Measurements from ENCODE around the gene C19orf73. TPM values are rescaled to one million over a fixed set of nuclear protein-coding genes. Genes with fewer than 3 reads are reported as not detected.
"Not testable (repeated sequence)": the region's sequence is repeated elsewhere in the genome, so short reads cannot be mapped to it uniquely, and the experiment has no call there.

The C19orf73 gene
- total RNA-seq, 1 donor: 0.54 TPM

- TF ChIP-seq CTCF (IDR thresholded peaks at IDR 0.05; ENCODE audit: insufficient read depth, low read length): no peak
- no peak for DNase-seq (ENCODE audit: low read depth)
- H3K4me3 ChIP-seq (ENCODE audit: low read depth, low read length): peak overlapping the region; percentile 65
Observed at GRCh38 chr19:49084206-49085019, 34.5 kb downstream of the C19orf73 start.

GRCh38 chr19:49081273-49081672, 37.7 kb downstream of the C19orf73 start:
- no peak overlapping the region for H3K4me3 ChIP-seq (ENCODE audit: low read depth, low read length)
- DNase-seq (ENCODE audit: low read depth): no peak
- no peak for TF ChIP-seq CTCF (IDR thresholded peaks at IDR 0.05; ENCODE audit: insufficient read depth, low read length)

- no peak for DNase-seq (ENCODE audit: low read depth)
- TF ChIP-seq CTCF (IDR thresholded peaks at IDR 0.05; ENCODE audit: insufficient read depth, low read length): no peak
- H3K4me3 ChIP-seq (ENCODE audit: low read depth, low read length): no peak overlapping the region
Observed at GRCh38 chr19:49080392-49080791, 38.6 kb downstream of the C19orf73 start.

- not testable (repeated sequence) for H3K4me3 ChIP-seq (ENCODE audit: low read depth, low read length)
- TF ChIP-seq CTCF (IDR thresholded peaks at IDR 0.05; ENCODE audit: insufficient read depth, low read length): peak; percentile 68
- peak; percentile 74 for DNase-seq (ENCODE audit: low read depth)
Observed at GRCh38 chr19:49074869-49075268, 44.1 kb downstream of the C19orf73 start.

- TF ChIP-seq CTCF (IDR thresholded peaks at IDR 0.05; ENCODE audit: insufficient read depth, low read length): peak; percentile 26
- H3K4me3 ChIP-seq (ENCODE audit: low read depth, low read length): no peak overlapping the region
- no peak for DNase-seq (ENCODE audit: low read depth)
Observed at GRCh38 chr19:49073514-49074378, 45.2 kb downstream of the C19orf73 start.

- H3K4me3 ChIP-seq (ENCODE audit: low read depth, low read length): no peak overlapping the region
- no peak for DNase-seq (ENCODE audit: low read depth)
Observed at GRCh38 chr19:49071860-49072547, 46.9 kb downstream of the C19orf73 start.

More at GRCh38 chr19:49071860-49072547, 46.9 kb downstream of the C19orf73 start:
- no peak for TF ChIP-seq CTCF (IDR thresholded peaks at IDR 0.05; ENCODE audit: insufficient read depth, low read length)

All from fibroblast of the aortic adventitia (primary cell).